Pancreas (tissue), 10 donors: Measurements from ENCODE around the gene PI4KA. TPM values are rescaled to one million over a fixed set of nuclear protein-coding genes. Genes with fewer than 3 reads are reported as not detected.

Source experiments
- ATAC-seq, 4 donors: fragments of 200-7000 bp; cut with Tn5 transposase; one replicate each; pipeline versions ENCODE4 v1.8.0 to v1.9.1; 2020; ENCODE audit warnings: mild to moderate bottlenecking in 4 of 4, moderate library complexity in 4 of 4
- DNase-seq, 6 donors: peaks; one replicate each; pipeline ENCODE4 v3.0.0-alpha.2; 2020
- FAIRE-seq: peaks from 2 replicates; lab custom pipeline; 2012; peaks lifted over from hg19 to GRCh38; lab: Jason Lieb, UNC
- H3K27ac ChIP-seq, 4 donors: fragments of 200-600 bp; sonication (generic); 1 replicate in 3 of 4; 2 replicates in 1 of 4; pipeline versions ENCODE4 v1.5.0 to v1.8.0; 2020
- H3K27me3 ChIP-seq, 4 donors: fragments of 200-600 bp; one replicate each; pipeline ENCODE4 v1.8.0; 2021
- H3K36me3 ChIP-seq, 3 donors: fragments of 200-600 bp; sonication (generic) in 1 of 3; one replicate each; pipeline versions ENCODE4 v1.5.0 to v1.8.0; 2020 to 2021
- H3K4me1 ChIP-seq, 3 donors: fragments of 200-600 bp; one replicate each; pipeline ENCODE4 v1.8.0; 2021
- H3K4me3 ChIP-seq, 4 donors: fragments of 200-600 bp; sonication (generic) in 2 of 4; one replicate each; pipeline versions ENCODE4 v1.5.0 to v1.8.0; 2020 to 2021
- H3K9me3 ChIP-seq, 4 donors: fragments of 200-600 bp; one replicate each; pipeline ENCODE4 v1.8.0; 2021
- CTCF ChIP-seq, 4 donors: fragments of 200-600 bp; sonication (generic) in 3 of 4; IDR thresholded peaks; one replicate each; pipeline versions ENCODE4 v1.5.0 to v1.8.0; 2021; ENCODE audit warnings: antibody characterized with exemption in 4 of 4
- whole genome bisulfite sequencing, 2 donors: extraction: QIAGEN DNeasy Blood & Tissue Kit; methylation state at CpG; one replicate each; pipeline ENCODE4 v1.1.7; 2013; 5-methylcytosine and 5-hydroxymethylcytosine counted together
- intact Hi-C, 3 donors: fragments of 100-400 bp; cut with DNase I; formaldehyde crosslinking; loops; one replicate each; pipeline versions ENCODE4 v1.11.1 to v1.14.2; 2022
- polyA plus RNA-seq, 2 donors: library from polyadenylated mRNA; stranded (reverse); fragments of 200-250 nt; gene quantifications; one replicate each; pipeline ENCODE4 v1.2.3, GENCODE V29; 2013
- total RNA-seq, 6 donors: library from RNA; stranded (reverse); fragmentation: NEBNext Ultra II Directional in 4 of 6; extraction: Animal tissue kit (Norgen Biotek cat#: 25700) in 4 of 6; gene quantifications; one replicate each; pipeline versions ENCODE4 v1.2.1 to v1.2.4, GENCODE V29; 2021 to 2023
- donor health status: healthy with polysubstance abuse.
- donor health status: DM: no; HTN: no; CAD: no; lungs with moderate emphysema.
- donor health status: DM: no; HTN: no; CAD: no.
- donor health status: control.
- donor health status: control.
- donor health status: Bipolar disorder and iron deficiency.
- donor health status: DM: yes; HTN: yes; CAD: no.
- donor health status: DM: no; HTN: no; CAD: no.
- donor health status: DM: no; HTN: no; CAD: no.
- donor health status: DM: yes; HTN: yes; CAD: no.

The PI4KA gene
- total and polyA plus RNA-seq, 8 donors = 23.6 to 46.6 (median 32.0) TPM

- peak in 1 of 6 donors; percentile 25 for DNase-seq
- intact Hi-C loops = no loop called here
- Histone ChIP-seq H3K4me1 (no peaks in the 10 kb centered on the region), H3K27ac (no peak overlapping the region), H3K9me3 (no peaks in the 10 kb centered on the region), H3K27me3 (no peaks in the 10 kb centered on the region), H3K4me3 (no peak overlapping the region), H3K36me3 (peaks cover 0 to 26% (median 6%) of the 10 kb centered on the region in 3 donors)
- TF ChIP-seq CTCF (IDR thresholded peaks at IDR 0.05) = no peak
- ATAC-seq = peak in 3 of 4 donors; percentile 23 to 31 (median 30)
- FAIRE-seq = no peak
- WGBS, 2 donors = 70 to 72% methylated on average over 3 of the region's 3 CpGs
Measured at GRCh38 chr22:20749453-20749852, 109.2 kb downstream of the PI4KA start.

GRCh38 chr22:20748731-20749428 lies 109.7 kb downstream of the PI4KA start:
- Histone ChIP-seq H3K27ac (no peak overlapping the region), H3K27me3 (no peaks in the 10 kb centered on the region), H3K4me3 (no peak overlapping the region), H3K36me3 (peaks cover 0 to 26% (median 6%) of the 10 kb centered on the region in 3 donors), H3K4me1 (no peaks in the 10 kb centered on the region), H3K9me3 (no peaks in the 10 kb centered on the region)
- ATAC-seq (peak in 3 of 4 donors; percentile 23 to 46 (median 29)), DNase-seq (no peak), FAIRE-seq (no peak)
- TF ChIP-seq CTCF (IDR thresholded peaks at IDR 0.05) = no peak
- 66 to 74% methylated on average over 9 of the region's 9 CpGs for WGBS, 2 donors
- intact Hi-C loops = no loop called here

GRCh38 chr22:20748082-20748481 lies 110.5 kb downstream of the PI4KA start:
- no peak for TF ChIP-seq CTCF (IDR thresholded peaks at IDR 0.05)
- H3K36me3 ChIP-seq = peaks cover 0 to 26% (median 6%) of the 10 kb centered on the region in 3 donors

GRCh38 chr22:20747223-20747622 lies 111.4 kb downstream of the PI4KA start:
- 96 to 98% methylated on average over 10 of the region's 10 CpGs for WGBS, 2 donors
- Histone ChIP-seq H3K4me1 (no peaks in the 10 kb centered on the region), H3K4me3 (no peak overlapping the region), H3K27ac (no peak overlapping the region), H3K36me3 (peaks cover 0 to 19% (median 6%) of the 10 kb centered on the region in 3 donors), H3K9me3 (no peaks in the 10 kb centered on the region), H3K27me3 (no peaks in the 10 kb centered on the region)
- no peak for DNase-seq
- intact Hi-C loops = no loop called here
- no peak for TF ChIP-seq CTCF (IDR thresholded peaks at IDR 0.05)
- no peak for ATAC-seq
- FAIRE-seq = no peak

More at GRCh38 chr22:20748082-20748481, 110.5 kb downstream of the PI4KA start:
- H3K4me3 ChIP-seq = no peak overlapping the region
- no peaks in the 10 kb centered on the region for H3K4me1 ChIP-seq
- no peaks in the 10 kb centered on the region for H3K27me3 ChIP-seq
- H3K9me3 ChIP-seq = no peaks in the 10 kb centered on the region
- no peak for FAIRE-seq
- WGBS, 2 donors = 92 to 95% methylated on average over 7 of the region's 7 CpGs
- no peak for DNase-seq
- ATAC-seq = no peak
- intact Hi-C loops = no loop called here
- no peak overlapping the region for H3K27ac ChIP-seq
